Panc1 (cell line): ENCODE measurements around the gene DHRS13.
A peak's percentile ranks its signal among the peaks of the same experiment; 100 is the strongest.

Experiments used
- CTCF ChIP-seq: fragments of 450-650 bp; IDR thresholded peaks from 2 replicates; pipeline ENCODE4 v1.5.1; 2017; ENCODE audit warnings: mild to moderate bottlenecking
- POLR2AphosphoS5 ChIP-seq: IDR thresholded peaks from 2 replicates; pipeline ENCODE4 v1.6.1; 2012; ENCODE audit warnings: mild to moderate bottlenecking, low read depth, low read length, moderate library complexity
- TCF7L2 ChIP-seq: IDR thresholded peaks from 2 replicates; pipeline ENCODE4 v1.6.1; 2011; ENCODE audit warnings: mild to moderate bottlenecking, low read depth, low read length, inconsistent platforms

GRCh38 chr17:28951991-28952975 lies 49.4 kb upstream of the DHRS13 start:
- TF ChIP-seq TCF7L2 (peak; percentile 63), CTCF (no peak), POLR2AphosphoS5 (peak; percentile 79)
